Measurements from ENCODE around the gene RCOR3. TPM values are rescaled to one million over a fixed set of nuclear protein-coding genes. Genes with fewer than 3 reads are reported as not detected.
A peak's percentile ranks its signal among the peaks of the same experiment; 100 is the strongest.

The RCOR3 gene
- total RNA-seq, 1 donor from 2014 or later: 44.8 TPM

DNA sequence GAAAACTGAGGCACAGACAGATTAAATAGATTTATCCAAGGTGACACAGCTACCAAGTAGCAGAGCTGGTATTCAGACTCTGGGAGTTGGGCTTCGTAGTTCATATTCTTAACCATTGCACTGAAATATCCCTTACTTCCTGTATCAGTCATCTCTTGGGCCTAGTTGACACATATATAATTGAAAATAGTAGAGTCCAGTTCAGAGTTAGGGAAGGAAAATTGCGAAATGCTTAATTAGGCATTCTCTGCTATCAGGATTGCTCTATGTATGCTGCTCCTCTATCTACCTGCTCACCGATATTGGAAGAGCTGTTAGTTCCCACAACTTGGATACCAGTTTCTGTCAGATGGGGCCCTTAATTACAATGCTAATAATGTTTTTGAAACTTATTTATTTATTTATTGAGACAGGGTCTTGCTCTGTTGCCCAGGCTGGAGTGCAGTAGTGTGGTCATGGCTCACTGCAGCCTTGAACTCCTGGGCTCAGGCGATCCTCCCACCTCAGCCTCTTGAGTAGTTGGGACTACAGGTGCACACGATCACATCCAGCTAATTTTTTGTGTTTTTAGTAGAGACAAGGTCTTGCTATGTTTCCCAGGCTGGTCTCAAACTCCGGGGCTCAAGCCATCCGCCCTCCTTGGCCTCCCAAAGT, 8.2 kb downstream of the RCOR3 start:
- Mint-ChIP-seq H3K9me3 (no peaks in the 10 kb centered on the region), H3K27me3 (ENCODE audit: insufficient read depth, low read depth) (no peaks in the 10 kb centered on the region), H3K4me3 (no peak overlapping the region), H3K36me3 (peaks cover 26% of the 10 kb centered on the region), H3K27ac (no peak overlapping the region), H3K4me1 (no peaks in the 10 kb centered on the region)
- H3K27ac ChIP-seq: no peak overlapping the region
- H3K4me2 ChIP-seq: no peak overlapping the region
- peaks cover 49% of the 10 kb centered on the region for H3K79me2 ChIP-seq (ENCODE audit: low read depth)
- no peak overlapping the region for H3K9ac ChIP-seq
- TF ChIP-seq EZH2 (IDR thresholded peaks at IDR 0.05) (no peak), EZH2phosphoT487 (IDR thresholded peaks at IDR 0.05) (no peak)
- TF ChIP-seq, protein P1, sequence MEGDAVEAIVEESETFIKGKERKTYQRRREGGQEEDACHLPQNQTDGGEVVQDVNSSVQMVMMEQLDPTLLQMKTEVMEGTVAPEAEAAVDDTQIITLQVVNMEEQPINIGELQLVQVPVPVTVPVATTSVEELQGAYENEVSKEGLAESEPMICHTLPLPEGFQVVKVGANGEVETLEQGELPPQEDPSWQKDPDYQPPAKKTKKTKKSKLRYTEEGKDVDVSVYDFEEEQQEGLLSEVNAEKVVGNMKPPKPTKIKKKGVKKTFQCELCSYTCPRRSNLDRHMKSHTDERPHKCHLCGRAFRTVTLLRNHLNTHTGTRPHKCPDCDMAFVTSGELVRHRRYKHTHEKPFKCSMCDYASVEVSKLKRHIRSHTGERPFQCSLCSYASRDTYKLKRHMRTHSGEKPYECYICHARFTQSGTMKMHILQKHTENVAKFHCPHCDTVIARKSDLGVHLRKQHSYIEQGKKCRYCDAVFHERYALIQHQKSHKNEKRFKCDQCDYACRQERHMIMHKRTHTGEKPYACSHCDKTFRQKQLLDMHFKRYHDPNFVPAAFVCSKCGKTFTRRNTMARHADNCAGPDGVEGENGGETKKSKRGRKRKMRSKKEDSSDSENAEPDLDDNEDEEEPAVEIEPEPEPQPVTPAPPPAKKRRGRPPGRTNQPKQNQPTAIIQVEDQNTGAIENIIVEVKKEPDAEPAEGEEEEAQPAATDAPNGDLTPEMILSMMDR (IDR thresholded peaks at IDR 0.05): no peak
- H3K9me3 ChIP-seq (ENCODE audit: low read depth): no peaks in the 10 kb centered on the region
- H3K27me3 ChIP-seq: no peaks in the 10 kb centered on the region
- H3K36me3 ChIP-seq: peaks cover 16% of the 10 kb centered on the region
- no peak overlapping the region for H3K4me3 ChIP-seq
- no peak for DNase-seq (ENCODE audit: low spot score)
- H3K4me1 ChIP-seq: no peaks in the 10 kb centered on the region
- H4K20me1 ChIP-seq (ENCODE audit: low read depth): peaks cover 5% of the 10 kb centered on the region
- H3F3A ChIP-seq (ENCODE audit: low read depth): no peaks in the 10 kb centered on the region
- H2AFZ ChIP-seq (replicated peaks): no peak overlapping the region

DNA sequence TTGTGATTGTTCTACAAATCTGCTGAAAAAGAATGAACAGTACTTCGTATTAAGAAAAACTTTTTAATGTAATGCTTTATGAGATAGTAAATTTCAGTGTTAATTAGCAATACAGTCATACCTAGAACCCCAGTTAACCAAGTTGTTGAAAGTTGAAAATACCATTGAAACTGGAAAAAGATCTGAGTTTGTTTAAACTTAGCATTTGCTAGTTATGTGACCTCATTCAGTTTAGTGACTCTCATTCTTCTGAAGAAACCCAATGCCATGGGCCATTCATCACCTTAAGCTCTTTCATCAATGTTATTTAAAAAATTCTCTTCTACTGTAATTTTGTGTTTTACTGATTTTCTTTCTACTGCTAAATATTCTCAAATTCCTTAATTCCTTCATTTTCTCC, 20.2 kb downstream of the RCOR3 start:
- DNase-seq (ENCODE audit: low spot score): no peak
- peaks cover 4% of the 10 kb centered on the region for H3F3A ChIP-seq (ENCODE audit: low read depth)
- no peaks in the 10 kb centered on the region for H3K27me3 Mint-ChIP-seq (ENCODE audit: insufficient read depth, low read depth)
- no peak overlapping the region for H3K27ac ChIP-seq
- H3K4me1 Mint-ChIP-seq: no peaks in the 10 kb centered on the region
- no peaks in the 10 kb centered on the region for H3K9me3 Mint-ChIP-seq
- no peaks in the 10 kb centered on the region for H3K27me3 ChIP-seq
- no peak overlapping the region for H2AFZ ChIP-seq (replicated peaks)
- H3K9me3 ChIP-seq (ENCODE audit: low read depth): no peaks in the 10 kb centered on the region
- H3K4me2 ChIP-seq: no peak overlapping the region
- H3K4me3 Mint-ChIP-seq: no peak overlapping the region
- no peak overlapping the region for H3K27ac Mint-ChIP-seq
- no peak overlapping the region for H3K9ac ChIP-seq
- peaks cover 6% of the 10 kb centered on the region for H3K36me3 Mint-ChIP-seq
- no peak overlapping the region for H3K4me3 ChIP-seq
- no peaks in the 10 kb centered on the region for H3K79me2 ChIP-seq (ENCODE audit: low read depth)
- peaks cover 2% of the 10 kb centered on the region for H4K20me1 ChIP-seq (ENCODE audit: low read depth)
- peaks cover 25% of the 10 kb centered on the region for H3K36me3 ChIP-seq
- H3K4me1 ChIP-seq: peaks cover 9% of the 10 kb centered on the region
- TF ChIP-seq EZH2phosphoT487 (IDR thresholded peaks at IDR 0.05): no peak
- TF ChIP-seq EZH2 (IDR thresholded peaks at IDR 0.05): no peak
- TF ChIP-seq, protein P1 (IDR thresholded peaks at IDR 0.05): no peak

DNA sequence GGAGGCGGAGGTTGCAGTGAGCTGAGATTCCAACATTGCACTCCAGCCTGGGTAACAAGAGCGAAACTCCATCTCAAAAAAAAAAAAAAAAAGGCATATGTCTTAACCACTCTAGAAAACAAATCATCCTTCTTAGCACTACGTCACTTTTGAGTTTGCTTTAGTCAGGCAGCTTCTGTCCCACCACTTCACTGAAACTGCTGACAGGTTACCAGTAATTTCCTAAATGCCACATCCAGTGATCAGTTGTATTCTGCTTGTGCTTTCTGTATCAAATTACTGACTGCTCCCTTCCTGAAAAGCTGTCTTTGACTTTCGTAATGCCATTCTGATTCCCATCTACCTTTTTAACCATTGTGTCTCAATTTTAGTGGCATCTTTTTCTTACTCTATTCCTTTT, 21.7 kb downstream of the RCOR3 start:
- Mint-ChIP-seq H3K27me3 (ENCODE audit: insufficient read depth, low read depth) (no peaks in the 10 kb centered on the region), H3K9me3 (no peaks in the 10 kb centered on the region), H3K36me3 (peaks cover 11% of the 10 kb centered on the region), H3K4me1 (no peaks in the 10 kb centered on the region), H3K4me3 (no peak overlapping the region), H3K27ac (no peak overlapping the region)
- Histone ChIP-seq H3K4me3 (no peak overlapping the region), H3K9me3 (ENCODE audit: low read depth) (no peaks in the 10 kb centered on the region), H3F3A (ENCODE audit: low read depth) (peaks cover 4% of the 10 kb centered on the region), H3K27me3 (no peaks in the 10 kb centered on the region), H2AFZ (replicated peaks) (no peak overlapping the region), H3K9ac (no peak overlapping the region), H4K20me1 (ENCODE audit: low read depth) (peaks cover 2% of the 10 kb centered on the region), H3K36me3 (peaks cover 9% of the 10 kb centered on the region), H3K27ac (peak overlapping the region; percentile 65), H3K4me1 (peaks cover 9% of the 10 kb centered on the region), H3K4me2 (peak overlapping the region; percentile 17), H3K79me2 (ENCODE audit: low read depth) (no peaks in the 10 kb centered on the region)
- DNase-seq (ENCODE audit: low spot score): no peak
- TF ChIP-seq, protein P1 (IDR thresholded peaks at IDR 0.05): no peak
- TF ChIP-seq EZH2phosphoT487 (IDR thresholded peaks at IDR 0.05) (no peak), EZH2 (IDR thresholded peaks at IDR 0.05) (no peak)
